H9 (cell line): ENCODE results near the gene USP46. TPM values are rescaled to one million over a fixed set of nuclear protein-coding genes. Genes with fewer than 3 reads are reported as not detected.

Source experiments
- DNase-seq: peaks from one replicate; pipeline ENCODE4 v3.0.0-alpha.2; 2017
- H2AFZ ChIP-seq: one replicate; pipeline ENCODE4 v1.6.1; 2013; ENCODE audit warnings: mild to moderate bottlenecking, low read length, control low read depth, moderate library complexity
- H2AK5ac ChIP-seq: 2 replicates; pipeline ENCODE4 v1.6.1; 2013; ENCODE audit warnings: low read length, control low read depth, mixed read lengths; ENCODE audit not compliant: insufficient read length
- H2BK120ac ChIP-seq: one replicate; pipeline ENCODE4 v1.6.1; 2013; ENCODE audit warnings: low read depth, mild to moderate bottlenecking, low read length, control low read depth, inconsistent platforms; ENCODE audit not compliant: poor library complexity, severe bottlenecking
- H2BK12ac ChIP-seq: 2 replicates; pipeline ENCODE4 v1.6.1; 2013; ENCODE audit warnings: low read length, control low read depth, mixed read lengths, low read depth; ENCODE audit not compliant: insufficient read length
- H2BK15ac ChIP-seq: 2 replicates; pipeline ENCODE4 v1.6.1; 2013; ENCODE audit warnings: low read depth, low read length, control low read depth
- H2BK20ac ChIP-seq: one replicate; pipeline ENCODE4 v1.6.1; 2013; ENCODE audit warnings: low read depth, mild to moderate bottlenecking, low read length, control low read depth, inconsistent platforms; ENCODE audit not compliant: poor library complexity, severe bottlenecking
- H2BK5ac ChIP-seq: 2 replicates; pipeline ENCODE4 v1.6.1; 2013; ENCODE audit warnings: low read length, control low read depth, mixed read lengths; ENCODE audit not compliant: insufficient read length
- H3K14ac ChIP-seq: 2 replicates; pipeline ENCODE4 v1.6.1; 2013; ENCODE audit warnings: low read length, control low read depth; ENCODE audit not compliant: insufficient read depth
- H3K18ac ChIP-seq: 2 replicates; pipeline ENCODE4 v1.6.1; 2013; ENCODE audit warnings: low read depth, mild to moderate bottlenecking, mixed read lengths, low read length, control low read depth; ENCODE audit not compliant: insufficient read length
- H3K23ac ChIP-seq: 2 replicates; pipeline ENCODE4 v1.6.1; 2013; ENCODE audit warnings: low read length, control low read depth, mixed read lengths, low read depth; ENCODE audit not compliant: insufficient read length
- H3K23me2 ChIP-seq: 2 replicates; pipeline ENCODE4 v1.6.1; 2013; ENCODE audit warnings: low read depth, mild to moderate bottlenecking, mixed read lengths, low read length, control low read depth; ENCODE audit not compliant: insufficient read length, poor library complexity, severe bottlenecking
- H3K27ac ChIP-seq: 2 replicates; pipeline ENCODE4 v1.5.1; 2013; ENCODE audit warnings: low read length, control low read depth, mixed read lengths, low read depth; ENCODE audit not compliant: insufficient read length
- H3K27me3 ChIP-seq: 2 replicates; pipeline ENCODE4 v1.6.1; 2013; ENCODE audit warnings: low read length, control low read depth, inconsistent platforms; ENCODE audit not compliant: insufficient read depth
- H3K4ac ChIP-seq: 2 replicates; pipeline ENCODE4 v1.6.1; 2013; ENCODE audit warnings: low read depth, mild to moderate bottlenecking, control low read depth, inconsistent platforms, low read length, moderate library complexity
- H3K4me1 ChIP-seq: 2 replicates; pipeline ENCODE4 v1.6.1; 2013; ENCODE audit warnings: low read length, control low read depth, inconsistent platforms; ENCODE audit not compliant: insufficient read depth
- H3K4me2 ChIP-seq: 2 replicates; pipeline ENCODE4 v1.6.1; 2013; ENCODE audit warnings: low read length, control low read depth, mixed read lengths; ENCODE audit not compliant: insufficient read length, insufficient read depth
- H3K56ac ChIP-seq: 2 replicates; pipeline ENCODE4 v1.6.1; 2013; ENCODE audit warnings: low read depth, mild to moderate bottlenecking, mixed read lengths, low read length, control low read depth; ENCODE audit not compliant: insufficient read length
- H3K79me1 ChIP-seq: 2 replicates; pipeline ENCODE4 v1.6.1; 2013; ENCODE audit warnings: low read depth, mild to moderate bottlenecking, moderate library complexity, low read length, control low read depth, inconsistent platforms; ENCODE audit not compliant: insufficient read depth, poor library complexity, severe bottlenecking
- H3K79me2 ChIP-seq: 2 replicates; pipeline ENCODE4 v1.6.1; 2013; ENCODE audit warnings: low read length, control low read depth, inconsistent platforms; ENCODE audit not compliant: insufficient read depth
- H3K9ac ChIP-seq: 2 replicates; pipeline ENCODE4 v1.6.1; 2013; ENCODE audit warnings: low read length, control low read depth, mixed read lengths; ENCODE audit not compliant: insufficient read length; ENCODE audit errors: extremely low read depth
- H3K9me3 ChIP-seq: one replicate; pipeline ENCODE4 v1.6.1; 2013; ENCODE audit warnings: low read depth, low read length, inconsistent platforms; ENCODE audit not compliant: control insufficient read depth
- H3T11ph ChIP-seq: one replicate; pipeline ENCODE4 v1.6.1; 2013; ENCODE audit warnings: mild to moderate bottlenecking, low read length, control low read depth, inconsistent platforms
- H4K20me1 ChIP-seq: one replicate; pipeline ENCODE4 v1.6.1; 2013; ENCODE audit not compliant: control insufficient read depth, insufficient read length, insufficient read depth
- H4K5ac ChIP-seq: 2 replicates; pipeline ENCODE4 v1.6.1; 2013; ENCODE audit warnings: low read depth, mild to moderate bottlenecking, mixed read lengths, low read length, control low read depth; ENCODE audit not compliant: insufficient read length
- H4K8ac ChIP-seq: replicated peaks from 2 replicates; pipeline ENCODE4 v1.6.1; 2013; ENCODE audit warnings: low read length, control low read depth, mixed read lengths, low read depth; ENCODE audit not compliant: insufficient read length
- H4K91ac ChIP-seq: 2 replicates; pipeline ENCODE4 v1.6.1; 2013; ENCODE audit warnings: low read depth, mild to moderate bottlenecking, moderate library complexity, mixed read lengths, low read length, control low read depth; ENCODE audit not compliant: insufficient read length
- H3K27ac Mint-ChIP-seq, 3 experiments: 2 replicates in 2 of 3; 3 replicates in 1 of 3; pipeline ENCODE4 v1.8.0; 2020 to 2021; ENCODE audit warnings: mixed read lengths in 3 of 3, mild to moderate bottlenecking in 1 of 3, moderate library complexity in 1 of 3
- H3K27me3 Mint-ChIP-seq: 2 replicates; pipeline ENCODE4 v1.8.0; 2021; ENCODE audit warnings: low read depth, mild to moderate bottlenecking, moderate library complexity, mixed read lengths
- H3K36me3 Mint-ChIP-seq, 3 experiments: 2 replicates in 2 of 3; 3 replicates in 1 of 3; pipeline ENCODE4 v1.8.0; 2020 to 2021; ENCODE audit warnings: low read depth in 3 of 3, mixed read lengths in 3 of 3; ENCODE audit not compliant: insufficient read depth in 1 of 3
- H3K4me1 Mint-ChIP-seq, 2 experiments: 2 replicates each; pipeline ENCODE4 v1.8.0; 2020; ENCODE audit warnings: mixed read lengths in 2 of 2
- H3K4me3 Mint-ChIP-seq, 2 experiments: 2 replicates in 1 of 2; 3 replicates in 1 of 2; pipeline ENCODE4 v1.8.0; 2020 to 2021; ENCODE audit warnings: mild to moderate bottlenecking in 2 of 2, mixed read lengths in 2 of 2, moderate library complexity in 1 of 2
- H3K9me3 Mint-ChIP-seq, 2 experiments: 2 replicates in 1 of 2; 3 replicates in 1 of 2; pipeline ENCODE4 v1.8.0; 2020; ENCODE audit warnings: mild to moderate bottlenecking in 2 of 2, mixed read lengths in 2 of 2, moderate library complexity in 1 of 2
- CTCF ChIP-seq: fragments of 200-600 bp; sonication (generic); conservative IDR thresholded peaks from 3 replicates; pipeline ENCODE4 v1.8.0; 2021; ENCODE audit warnings: antibody characterized with exemption, mild to moderate bottlenecking
- WGBS: extraction: QIAGEN DNeasy Blood & Tissue Kit; methylation state at CpG from one replicate; pipeline ENCODE4 v1.1.7; 2013; ENCODE audit warnings: missing lambda C conversion rate, low lambda C conversion rate, mixed read lengths; ENCODE audit not compliant: insufficient read length; ENCODE audit errors: extremely low coverage; 5-methylcytosine and 5-hydroxymethylcytosine counted together
- total RNA-seq: library from RNA; stranded (reverse); gene quantifications from 2 replicates; pipeline ENCODE4 v1.2.1, GENCODE V29; 2021

The USP46 gene
- total RNA-seq, 1 experiment from 2014 or later, result 59.8 TPM

- Histone ChIP-seq H3K23ac (no peak overlapping the region), H3K4me2 (no peak overlapping the region), H3K79me2 (no peaks in the 10 kb centered on the region; the same call in 1 of the 2 replicates), H2BK15ac (no peak overlapping the region), H3K27me3 (no peaks in the 10 kb centered on the region), H3K9me3 (no peaks in the 10 kb centered on the region), H3K4ac (no peak overlapping the region), H3K56ac (no peak overlapping the region), H3K9ac (no peak overlapping the region), H3K23me2 (no peaks in the 10 kb centered on the region), H2BK20ac (no peak overlapping the region), H2AK5ac (no peak overlapping the region), H4K20me1 (no peaks in the 10 kb centered on the region), H3K4me1 (no peaks in the 10 kb centered on the region), H3K27ac (no peak overlapping the region), H2BK12ac (no peak overlapping the region), H3K14ac (no peak overlapping the region), H4K91ac (no peak overlapping the region), H3K79me1 (no peaks in the 10 kb centered on the region), H2BK120ac (no peak overlapping the region), H3K18ac (no peak overlapping the region), H2AFZ (no peak overlapping the region), H4K5ac (no peak overlapping the region), H3T11ph (no peak overlapping the region), H4K8ac (no peak overlapping the region), H2BK5ac (no peak overlapping the region)
- H3K4me3 Mint-ChIP-seq, result no peak overlapping the region
- TF ChIP-seq CTCF, result no peak
- WGBS, result no CpG with 5 or more reads among the region's 2 CpGs
- H3K36me3 Mint-ChIP-seq, result peaks cover 9 to 47% (median 27%) of the 10 kb centered on the region in 3 experiments; a peak in 6 of 7 replicates
- H3K9me3 Mint-ChIP-seq, result no peaks in the 10 kb centered on the region
- no peak overlapping the region; a peak in 1 of 7 replicates for H3K27ac Mint-ChIP-seq
- no peaks in the 10 kb centered on the region for H3K27me3 Mint-ChIP-seq
- 0 out of 4 replicates have a peak, but pooled peaks cover 0 to 3% of the 10 kb centered on the region in 2 experiments for H3K4me1 Mint-ChIP-seq
- DNase-seq, result no peak
Observed at GRCh38 chr4:52628974-52629373, 30.1 kb downstream of the USP46 start.
